ENCODE results near the gene DBR1. TPM values are rescaled to one million over a fixed set of nuclear protein-coding genes. Genes with fewer than 3 reads are reported as not detected.
A peak's percentile ranks its signal among the peaks of the same experiment; 100 is the strongest.

The DBR1 gene
- total and polyA plus RNA-seq, 7 donors: 6.6 to 15.1 (median 9.6) TPM

- TF ChIP-seq POLR2A (IDR thresholded peaks at IDR 0.05): no peak
- no peak for TF ChIP-seq POLR2AphosphoS5 (IDR thresholded peaks at IDR 0.05)
- TF ChIP-seq EP300 (IDR thresholded peaks at IDR 0.05): no peak
- TF ChIP-seq, protein P1, sequence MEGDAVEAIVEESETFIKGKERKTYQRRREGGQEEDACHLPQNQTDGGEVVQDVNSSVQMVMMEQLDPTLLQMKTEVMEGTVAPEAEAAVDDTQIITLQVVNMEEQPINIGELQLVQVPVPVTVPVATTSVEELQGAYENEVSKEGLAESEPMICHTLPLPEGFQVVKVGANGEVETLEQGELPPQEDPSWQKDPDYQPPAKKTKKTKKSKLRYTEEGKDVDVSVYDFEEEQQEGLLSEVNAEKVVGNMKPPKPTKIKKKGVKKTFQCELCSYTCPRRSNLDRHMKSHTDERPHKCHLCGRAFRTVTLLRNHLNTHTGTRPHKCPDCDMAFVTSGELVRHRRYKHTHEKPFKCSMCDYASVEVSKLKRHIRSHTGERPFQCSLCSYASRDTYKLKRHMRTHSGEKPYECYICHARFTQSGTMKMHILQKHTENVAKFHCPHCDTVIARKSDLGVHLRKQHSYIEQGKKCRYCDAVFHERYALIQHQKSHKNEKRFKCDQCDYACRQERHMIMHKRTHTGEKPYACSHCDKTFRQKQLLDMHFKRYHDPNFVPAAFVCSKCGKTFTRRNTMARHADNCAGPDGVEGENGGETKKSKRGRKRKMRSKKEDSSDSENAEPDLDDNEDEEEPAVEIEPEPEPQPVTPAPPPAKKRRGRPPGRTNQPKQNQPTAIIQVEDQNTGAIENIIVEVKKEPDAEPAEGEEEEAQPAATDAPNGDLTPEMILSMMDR (IDR thresholded peaks at IDR 0.05): no peak
Measured at GRCh38 chr3:138195481-138195880, 20.8 kb upstream of the DBR1 start.

DNA sequence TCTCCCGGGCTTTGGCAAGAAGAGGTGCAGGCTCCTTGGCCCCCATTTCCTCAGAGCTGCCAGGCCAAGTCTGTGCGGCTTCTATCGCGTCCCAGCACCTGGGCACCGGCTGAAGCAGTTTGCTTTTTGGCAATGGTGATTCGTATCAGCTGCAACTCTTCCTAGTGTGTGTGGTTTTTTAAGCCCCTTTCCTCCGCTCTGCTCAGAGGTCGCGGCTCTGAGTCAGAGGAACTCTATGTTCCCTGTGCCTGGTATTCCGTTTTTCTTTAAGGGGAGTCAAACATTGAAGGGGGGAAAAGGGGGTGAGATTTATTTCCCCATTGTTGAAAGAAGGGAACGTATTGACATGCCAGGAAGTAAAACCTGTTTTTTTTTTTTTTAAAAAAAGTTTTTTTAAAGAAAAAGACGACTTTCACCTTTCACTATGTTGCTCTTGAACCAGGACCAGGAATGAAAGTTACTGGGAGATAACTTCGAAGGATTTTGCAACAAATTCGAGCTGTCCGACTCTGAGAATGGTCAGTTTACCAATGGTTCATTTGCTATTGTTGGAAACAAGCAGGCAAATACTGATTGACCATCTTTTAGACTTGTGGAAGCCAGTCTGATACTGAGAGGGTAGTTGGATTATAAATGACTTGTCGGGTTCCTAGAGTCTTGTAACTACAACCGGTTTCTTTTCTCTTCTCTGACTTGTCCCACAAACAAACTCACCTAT lies 13.5 kb upstream of the DBR1 start:
- DNase-seq: peak; percentile 66
- intact Hi-C loops (cut with DNase I): loop anchor here (2.0 to 10.0 kb wide), 3 partner anchors 13 to 647 kb away; partner anchors contain the start of genes DBR1, ESYT3 and PIK3CB
- H3K4me1 ChIP-seq: peaks cover 0 to 31% (median 26%) of the 10 kb centered on the region in 4 donors

More at GRCh38 chr3:138195481-138195880, 20.8 kb upstream of the DBR1 start:
- Histone ChIP-seq H3K9me3 (no peaks in the 10 kb centered on the region), H3K4me1 (peaks cover 0 to 22% (median 6%) of the 10 kb centered on the region in 4 donors), H3K4me3 (no peak overlapping the region), H3K27ac (no peak overlapping the region), H3K27me3 (no peaks in the 10 kb centered on the region), H3K36me3 (no peaks in the 10 kb centered on the region)
- intact Hi-C loops (cut with DNase I): no loop called here
- WGBS, 2 donors: 49 to 72% methylated on average over 2 of the region's 2 CpGs
- DNase-seq: no peak

GRCh38 chr3:138187296-138188012 lies 12.7 kb upstream of the DBR1 start, which contains the start of gene ARMC8:
Gene ARMC8, plus strand, starts transcription at chr3:138187301. Its CDS starts 254 bp downstream, at chr3:138187555.
- no peak for TF ChIP-seq EP300 (IDR thresholded peaks at IDR 0.05)
- TF ChIP-seq, protein P1 (IDR thresholded peaks at IDR 0.05): no peak
- peak; percentile 54 to 59 for TF ChIP-seq POLR2A (IDR thresholded peaks at IDR 0.05)
- peak; percentile 82 to 95 (median 88) for TF ChIP-seq POLR2AphosphoS5 (IDR thresholded peaks at IDR 0.05)
- DNase-seq: peak; percentile 80
- Histone ChIP-seq H3K36me3 (no peaks in the 10 kb centered on the region), H3K4me3 (peak within 1 kb of the TSS; percentile 73 to 94 (median 87)), H3K9me3 (no peaks in the 10 kb centered on the region), H3K27me3 (no peaks in the 10 kb centered on the region), H3K27ac (peak within 1 kb of the TSS; percentile 95 to 99 (median 97)), H3K4me1 (peaks cover 0 to 31% (median 26%) of the 10 kb centered on the region in 4 donors)
- WGBS, 2 donors: 0 to 1% methylated on average over 59 of the region's 59 CpGs
- intact Hi-C loops (cut with DNase I): loop anchor here (2.0 to 10.0 kb wide), 4 partner anchors 13 to 647 kb away; partner anchors contain the start of genes DBR1, ESYT3, NME9 and PIK3CB

More for the DNA sequence above, 13.5 kb upstream of the DBR1 start:
- Histone ChIP-seq H3K36me3 (no peaks in the 10 kb centered on the region), H3K9me3 (no peaks in the 10 kb centered on the region), H3K27ac (peak overlapping the region; percentile 95 to 99 (median 97)), H3K4me3 (peak overlapping the region; percentile 73 to 94 (median 87)), H3K27me3 (no peaks in the 10 kb centered on the region)
- TF ChIP-seq POLR2A (IDR thresholded peaks at IDR 0.05) (peak in 1 of 2 donors; percentile 29), POLR2AphosphoS5 (IDR thresholded peaks at IDR 0.05) (peak; percentile 35 to 85 (median 75)), EP300 (IDR thresholded peaks at IDR 0.05) (peak in 3 of 4 donors; percentile 38 to 79 (median 62))
- TF ChIP-seq, protein P1 (IDR thresholded peaks at IDR 0.05): no peak
- 2 to 8% methylated on average over 17 of the region's 17 CpGs for WGBS, 2 donors

- Histone ChIP-seq H3K27me3 (no peaks in the 10 kb centered on the region), H3K4me3 (peak overlapping the region; percentile 73 to 94 (median 87)), H3K36me3 (no peaks in the 10 kb centered on the region), H3K27ac (peak overlapping the region; percentile 95 to 99 (median 97)), H3K9me3 (no peaks in the 10 kb centered on the region), H3K4me1 (peaks cover 0 to 30% (median 26%) of the 10 kb centered on the region in 4 donors)
- DNase-seq: peak; percentile 96
- WGBS, 2 donors: 0 to 1% methylated on average over 25 of the region's 25 CpGs
- intact Hi-C loops (cut with DNase I): loop anchor here (2.0 to 10.0 kb wide), 3 partner anchors 142 to 648 kb away; partner anchors contain the start of genes ESYT3, NME9 and PIK3CB
- TF ChIP-seq, protein P1 (IDR thresholded peaks at IDR 0.05): no peak
- no peak for TF ChIP-seq POLR2AphosphoS5 (IDR thresholded peaks at IDR 0.05)
- TF ChIP-seq EP300 (IDR thresholded peaks at IDR 0.05): no peak
- no peak for TF ChIP-seq POLR2A (IDR thresholded peaks at IDR 0.05)
Measured at GRCh38 chr3:138186803-138187295, 12.1 kb upstream of the DBR1 start.

Measured in sigmoid colon (tissue), 7 donors.